Activated naive CD4-positive, alpha-beta T cell treated with Interleukin-2 at 50 U/mL for 16 hours (primary cell): Measurements from ENCODE around the gene NECTIN1.

Experiments used
- DNase-seq: peaks from one replicate; pipeline ENCODE4 v3.0.0-alpha.2; 2020

NECTIN1 gene

DNA sequence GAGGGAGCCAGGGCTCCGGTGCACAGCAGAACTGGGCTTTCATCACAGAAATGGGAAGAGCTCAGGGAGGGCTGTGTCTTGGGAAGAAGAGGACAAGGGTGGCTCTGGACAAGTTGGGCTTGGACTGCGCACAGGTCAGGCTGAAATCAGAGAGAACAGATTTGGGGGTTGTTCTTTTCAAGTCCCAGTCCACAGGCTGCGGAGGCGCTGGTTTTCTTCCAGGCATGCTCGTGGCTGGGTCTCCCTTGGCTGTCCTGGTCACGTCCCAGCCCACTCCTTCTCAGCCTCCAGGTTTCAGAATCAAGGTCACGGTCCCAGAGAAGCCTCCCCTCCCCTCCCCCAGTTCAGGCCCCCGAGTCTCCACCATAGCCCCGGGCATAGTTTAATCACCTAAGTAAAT is 17.0 kb downstream of the NECTIN1 start:
- DNase-seq: no peak

DNA sequence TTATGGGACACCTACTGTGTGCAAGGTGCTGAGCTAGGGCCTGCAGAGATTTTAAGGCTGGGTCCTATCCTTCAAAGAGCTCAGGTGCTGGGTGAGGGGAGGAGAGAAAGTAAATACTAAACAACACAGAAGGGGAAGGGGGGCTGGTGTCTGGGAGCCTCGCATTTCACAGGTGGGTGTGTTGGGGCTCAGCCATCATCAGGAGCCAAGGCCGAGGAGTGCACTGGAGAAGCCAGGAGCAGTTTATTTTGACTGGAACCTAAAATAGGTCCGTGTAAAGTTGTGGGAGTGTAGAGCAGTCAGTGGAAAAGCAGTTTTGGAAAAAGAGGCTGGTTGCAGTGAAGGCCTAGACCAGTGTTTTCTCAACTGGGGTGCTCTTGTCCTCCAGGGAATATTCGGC is 17.5 kb downstream of the NECTIN1 start:
- no peak for DNase-seq

DNA sequence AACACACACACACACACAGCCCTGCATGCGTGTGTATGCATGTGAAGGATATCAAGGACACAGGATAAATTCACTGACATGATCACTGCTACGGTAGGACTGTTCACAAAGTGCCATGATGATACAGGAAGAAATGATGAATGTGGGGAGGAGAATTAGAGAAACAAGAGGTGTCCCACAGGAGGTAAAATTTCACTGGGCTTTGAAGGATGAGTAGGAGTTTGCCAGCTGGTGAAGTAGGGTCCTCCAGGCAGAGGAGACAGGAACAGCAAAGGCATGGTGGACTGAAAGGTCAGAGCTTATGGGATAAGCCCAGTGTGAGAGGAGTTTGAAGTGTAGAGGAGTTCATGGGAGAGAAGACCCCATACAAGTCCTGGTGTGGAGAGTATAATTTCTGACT is 18.6 kb downstream of the NECTIN1 start:
- DNase-seq: no peak

DNA sequence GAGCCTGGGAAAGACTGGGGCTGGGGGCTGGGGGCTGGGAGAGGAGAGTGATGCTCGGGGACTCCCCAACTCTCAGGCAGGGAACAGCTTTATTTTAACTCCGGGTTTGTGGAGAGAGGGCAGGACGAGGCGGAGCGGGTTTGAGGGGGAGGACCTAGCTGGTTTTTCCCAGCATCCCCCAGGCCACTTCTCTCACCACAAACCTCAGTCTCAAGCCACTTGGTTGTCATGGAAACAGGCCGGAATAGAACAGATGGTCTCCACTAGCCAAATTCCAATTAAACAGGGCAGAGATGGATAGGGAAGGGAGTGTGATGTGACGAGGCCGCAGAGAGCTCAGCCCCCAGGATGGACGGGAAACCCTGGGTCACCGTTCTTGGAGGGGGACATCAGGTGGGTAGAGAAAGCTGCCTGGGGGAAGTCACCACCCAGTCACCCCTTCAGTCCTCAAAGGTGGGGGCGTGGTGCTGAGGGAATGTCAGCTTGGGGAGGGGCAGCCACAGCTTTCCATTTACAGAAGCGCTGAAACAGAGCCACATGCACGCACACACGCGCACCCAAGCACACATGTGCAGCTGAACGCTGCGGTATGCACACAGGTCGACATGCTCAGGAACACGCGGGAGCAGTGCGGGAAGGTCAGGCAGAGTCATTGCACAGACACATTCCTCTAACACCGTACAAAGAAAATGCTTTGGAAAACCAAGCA is 19.2 kb downstream of the NECTIN1 start:
- DNase-seq: no peak

DNA sequence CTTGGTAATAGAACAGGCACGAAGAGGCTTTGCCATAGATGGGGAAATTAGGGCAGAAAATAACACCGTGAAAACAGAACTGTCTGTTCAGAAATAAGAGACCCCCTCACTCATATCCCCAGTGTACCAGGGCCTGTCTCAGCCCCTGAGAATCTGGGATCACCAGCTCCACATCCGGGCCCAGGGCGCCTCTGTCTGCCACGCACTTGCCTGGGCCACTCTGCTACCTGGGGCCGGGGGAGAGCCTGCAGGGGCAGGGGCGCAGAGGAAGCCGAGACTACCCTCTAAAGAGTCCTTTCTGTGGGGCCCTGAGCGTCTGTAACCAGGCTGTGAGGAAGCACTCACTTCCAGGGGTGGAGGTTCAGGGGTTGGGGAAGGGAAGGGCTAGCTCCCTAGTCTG is 19.8 kb downstream of the NECTIN1 start:
- no peak for DNase-seq

DNA sequence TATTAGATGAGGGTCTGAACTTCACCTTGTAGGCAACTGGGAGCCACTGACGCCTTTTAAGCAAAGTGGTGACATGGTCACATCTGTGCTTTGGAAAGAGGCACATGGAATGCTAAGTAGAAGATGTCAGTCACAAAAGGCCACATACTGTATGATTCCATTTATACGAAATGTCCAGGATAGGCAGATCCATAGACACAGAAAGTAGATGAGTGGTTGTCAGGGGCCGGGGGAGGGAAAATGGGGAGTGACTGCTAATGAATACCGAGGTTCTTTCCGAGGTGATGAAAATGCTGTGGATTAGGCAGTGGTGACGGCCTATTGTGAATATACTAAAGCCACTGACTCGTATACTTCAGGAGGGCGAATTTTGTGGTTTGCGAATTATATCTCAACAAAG is 20.6 kb downstream of the NECTIN1 start:
- no peak for DNase-seq

DNA sequence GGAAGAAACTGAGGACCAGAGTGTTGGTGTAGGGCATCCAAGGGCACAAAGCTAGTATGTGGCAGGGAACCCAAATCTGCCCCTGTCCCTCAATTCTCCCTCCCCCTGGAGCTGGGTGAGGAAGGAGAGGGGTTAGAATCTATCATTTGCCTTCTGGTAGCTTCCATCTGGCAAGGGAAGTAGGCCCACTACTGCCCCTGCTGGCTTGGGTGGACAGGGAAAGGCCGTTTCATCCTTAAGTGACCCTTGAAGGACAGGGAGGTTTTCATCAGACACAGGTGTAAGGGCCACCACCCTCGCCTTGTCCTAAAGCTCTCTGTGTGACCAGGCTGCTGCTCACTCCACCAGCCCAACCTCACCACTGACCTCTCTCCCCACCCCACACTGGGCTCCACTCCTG is 22.1 kb downstream of the NECTIN1 start:
- DNase-seq: no peak

DNA sequence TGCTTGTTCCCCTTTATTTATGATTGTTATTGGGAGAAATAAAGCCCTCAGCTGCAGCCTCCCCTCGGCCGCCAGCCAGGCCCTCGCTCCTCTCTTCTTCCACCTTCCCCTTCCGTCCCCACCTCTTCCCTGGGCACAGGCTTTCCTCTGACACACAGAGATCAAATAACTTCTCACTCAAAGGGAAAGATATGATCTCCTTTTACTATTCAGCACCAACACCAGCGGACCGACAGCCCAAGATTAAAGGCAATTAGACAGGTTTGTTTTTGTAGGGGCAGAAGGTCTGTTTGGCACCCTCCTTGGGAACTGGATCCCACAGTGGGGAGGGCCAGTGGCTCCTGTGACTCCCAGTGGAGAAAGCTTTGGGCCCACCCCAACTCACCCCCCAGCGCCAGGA is 23.0 kb downstream of the NECTIN1 start:
- DNase-seq: no peak

DNA sequence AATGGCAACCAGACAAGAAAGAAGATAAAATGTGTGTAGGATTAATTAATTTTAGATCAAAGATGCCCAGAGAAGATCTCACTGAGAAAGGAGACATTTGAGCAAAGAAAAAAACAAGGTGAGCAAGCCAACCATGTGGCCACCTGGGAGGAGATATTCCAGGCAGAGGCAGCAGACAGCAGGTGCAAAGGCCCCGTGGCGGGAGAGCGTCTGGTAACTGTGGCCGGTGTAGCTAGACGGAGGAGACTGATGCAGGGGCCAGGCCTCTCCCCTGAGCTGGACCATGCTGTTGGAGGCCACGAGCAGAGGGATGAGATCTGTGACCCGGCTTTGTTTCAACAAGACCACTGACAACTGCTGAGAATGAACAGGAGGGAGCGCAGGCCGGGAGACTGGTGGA is 23.6 kb downstream of the NECTIN1 start:
- DNase-seq: no peak

DNA sequence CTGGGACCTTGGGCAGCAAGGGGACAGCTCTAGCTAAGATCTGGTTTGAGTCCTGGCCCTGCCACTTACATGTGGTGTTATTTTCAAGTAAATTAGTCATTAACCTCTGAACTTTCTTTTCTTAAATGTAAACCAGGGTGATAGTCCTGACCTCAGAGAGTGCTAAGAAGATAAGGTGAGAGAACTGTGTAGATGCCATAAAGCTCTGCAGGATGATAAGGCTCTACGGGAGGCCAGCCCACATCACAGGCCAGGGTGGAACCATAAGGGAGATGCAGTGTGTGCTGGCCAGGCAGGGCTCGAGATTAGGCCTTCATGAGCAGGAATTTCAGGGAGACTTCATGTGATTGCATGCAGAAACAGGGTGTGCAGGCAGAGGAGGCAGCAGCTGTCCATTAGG is 24.2 kb downstream of the NECTIN1 start:
- no peak for DNase-seq

DNA sequence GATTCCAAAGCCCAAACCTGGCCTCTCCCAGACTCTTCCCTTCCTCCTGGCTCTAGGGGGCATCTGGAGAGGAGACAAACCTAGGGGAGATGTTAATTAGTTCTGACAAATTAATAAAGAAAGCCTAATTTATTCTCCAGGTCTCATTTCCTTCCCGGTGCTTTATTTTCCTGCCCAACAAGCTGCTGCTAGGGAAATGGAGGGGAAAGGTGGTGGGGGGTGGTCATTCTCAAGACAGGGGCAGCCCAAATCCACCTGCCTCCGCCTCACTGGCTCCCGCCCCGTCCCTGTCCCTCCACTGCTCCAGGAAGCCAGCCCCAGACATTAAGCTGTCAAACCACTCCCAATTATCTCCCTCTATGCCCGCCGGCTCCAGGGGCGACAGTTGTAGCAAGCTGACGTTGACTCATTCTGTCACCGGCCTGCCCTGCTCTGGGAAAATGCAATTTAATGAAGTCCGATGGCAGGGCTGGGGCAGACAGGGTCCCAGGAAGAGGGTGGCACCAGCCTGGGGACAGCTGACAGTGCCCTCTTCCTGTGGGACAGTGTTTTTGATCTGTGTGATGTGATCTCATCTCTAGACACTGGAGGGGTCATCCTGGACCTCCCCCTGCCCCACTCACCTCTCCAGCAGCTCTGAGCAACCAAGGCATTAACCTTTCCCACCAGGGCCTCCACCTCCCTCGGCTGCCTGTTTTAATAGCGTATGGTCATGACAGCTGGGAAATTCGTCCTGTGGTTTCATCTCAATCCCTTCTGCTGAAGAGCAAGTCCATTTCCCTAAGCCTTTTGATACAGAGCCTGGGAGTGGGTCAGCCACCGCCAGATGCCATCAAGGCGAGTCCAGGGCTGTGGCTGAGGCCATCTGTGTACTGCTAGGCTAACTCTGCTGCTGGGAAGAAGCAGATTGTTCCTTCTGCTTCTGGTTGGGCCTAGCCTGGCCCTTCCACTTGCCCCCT is 27.1 kb downstream of the NECTIN1 start:
- DNase-seq: no peak

DNA sequence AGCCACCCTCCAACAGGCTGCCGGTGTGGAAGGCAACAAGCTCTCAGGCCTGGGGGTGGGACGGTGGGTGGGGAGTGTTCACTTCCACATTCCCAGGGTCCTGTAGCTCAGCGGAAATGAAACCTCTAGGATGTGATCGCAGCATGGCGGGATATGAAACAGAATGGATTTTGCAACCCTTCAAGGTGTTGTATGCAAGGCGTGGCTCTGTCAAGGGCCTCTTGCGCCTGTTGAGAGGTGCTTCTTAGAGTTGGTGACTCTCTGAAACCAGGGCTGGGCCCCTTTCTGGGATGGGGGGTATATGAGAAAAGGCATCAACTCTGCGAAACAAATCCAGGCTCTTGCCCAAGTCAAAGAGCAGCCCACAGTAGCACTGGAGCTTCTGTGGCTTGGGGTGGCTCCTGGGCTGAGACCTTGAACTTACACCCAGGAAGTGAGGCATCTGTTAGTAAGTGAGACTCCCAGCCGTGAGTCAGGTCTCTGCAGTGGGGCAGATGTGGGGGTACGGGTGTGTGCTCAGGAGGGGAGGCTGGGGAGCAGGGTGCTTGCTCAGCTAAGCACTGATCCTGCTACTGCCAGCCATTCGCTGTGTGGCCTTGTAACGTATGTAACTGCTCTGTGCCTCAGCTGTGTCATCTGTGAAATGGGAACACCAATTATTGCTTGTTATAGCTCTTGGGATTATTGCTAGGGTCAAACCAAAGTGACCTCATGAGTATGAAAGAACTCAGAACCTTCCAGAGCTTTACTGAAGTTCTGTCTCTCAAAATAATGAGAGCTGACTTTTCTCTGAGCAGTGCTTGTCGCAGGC is 28.3 kb downstream of the NECTIN1 start:
- DNase-seq: no peak

DNA sequence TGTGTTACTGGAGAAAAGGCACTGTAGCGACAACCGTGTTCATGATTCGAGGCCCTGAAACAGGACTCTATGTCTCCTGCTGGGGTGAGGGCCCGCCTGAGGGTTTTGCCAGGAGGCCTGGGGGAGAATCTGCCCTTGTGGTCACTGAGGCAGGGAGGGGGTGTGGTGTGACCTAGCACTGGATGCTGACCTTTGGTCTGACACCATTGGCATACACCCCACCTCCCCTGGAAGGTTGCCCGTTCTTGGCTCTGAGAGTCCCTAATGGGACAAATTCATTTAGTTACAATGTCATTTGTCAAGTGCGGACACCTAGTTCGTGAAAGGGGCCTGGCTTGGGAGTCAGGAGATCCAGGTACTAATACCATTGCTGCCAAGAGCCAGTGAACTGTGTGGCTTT is 29.0 kb downstream of the NECTIN1 start:
- DNase-seq: no peak

DNA sequence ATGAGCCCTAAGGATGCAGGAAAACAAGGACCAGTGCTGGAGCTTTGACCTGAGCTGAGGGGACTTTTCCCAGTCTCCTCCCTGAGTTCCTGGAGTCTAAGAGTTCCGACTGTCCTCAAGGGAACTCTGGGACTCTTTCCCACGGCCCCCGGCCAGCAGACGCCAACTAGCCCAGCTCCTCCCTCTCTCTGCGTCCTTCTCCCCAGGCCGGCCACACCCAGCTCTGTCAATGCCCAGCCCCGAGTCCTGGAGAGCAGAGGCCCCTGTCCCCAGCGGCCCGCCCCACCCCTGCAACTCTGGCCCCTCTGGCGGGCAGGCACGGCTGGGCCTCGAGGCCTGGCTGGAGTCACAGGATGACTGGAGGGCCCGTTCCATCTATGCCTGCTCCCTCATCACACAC is 29.8 kb downstream of the NECTIN1 start:
- DNase-seq: no peak

DNA sequence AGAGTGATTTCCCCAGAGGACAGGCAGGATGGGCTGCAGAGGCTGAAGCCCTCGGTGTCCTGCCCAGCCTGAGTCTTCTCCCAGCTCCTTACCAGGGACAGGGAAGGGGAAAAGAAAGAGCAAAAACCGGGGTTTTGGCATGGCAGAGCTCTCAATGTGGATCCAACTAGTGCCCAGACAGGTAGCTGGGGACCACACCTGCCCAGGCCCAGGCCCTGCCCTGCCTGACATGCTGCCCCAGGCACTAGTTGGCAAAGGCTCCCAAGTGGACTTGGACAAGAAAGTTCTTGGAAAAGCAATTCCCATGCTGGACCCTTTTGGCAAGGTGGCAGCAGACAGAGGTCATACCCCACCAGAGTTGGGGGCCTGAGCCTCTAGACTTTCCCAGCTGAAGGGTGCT is 31.1 kb downstream of the NECTIN1 start:
- DNase-seq: no peak

DNA sequence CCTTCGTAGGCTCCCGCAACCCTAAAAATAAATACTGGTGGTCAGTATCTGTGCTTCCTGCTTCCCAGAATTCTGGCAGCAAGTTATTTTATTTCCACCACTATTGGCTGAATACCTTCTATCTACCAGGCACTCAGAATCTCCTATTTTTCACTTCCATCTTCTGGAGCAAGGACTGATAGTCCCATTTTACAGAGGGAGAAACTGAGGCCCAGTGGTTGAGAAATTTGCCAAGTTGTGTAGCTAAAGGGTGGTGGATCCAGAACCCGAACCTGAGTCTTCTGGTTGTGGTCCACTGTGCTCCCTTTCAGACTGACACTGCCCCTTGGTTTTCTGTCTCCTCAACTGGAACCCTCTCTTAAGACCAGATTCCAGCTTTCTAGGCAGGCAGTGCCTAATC is 31.6 kb downstream of the NECTIN1 start:
- DNase-seq: no peak

DNA sequence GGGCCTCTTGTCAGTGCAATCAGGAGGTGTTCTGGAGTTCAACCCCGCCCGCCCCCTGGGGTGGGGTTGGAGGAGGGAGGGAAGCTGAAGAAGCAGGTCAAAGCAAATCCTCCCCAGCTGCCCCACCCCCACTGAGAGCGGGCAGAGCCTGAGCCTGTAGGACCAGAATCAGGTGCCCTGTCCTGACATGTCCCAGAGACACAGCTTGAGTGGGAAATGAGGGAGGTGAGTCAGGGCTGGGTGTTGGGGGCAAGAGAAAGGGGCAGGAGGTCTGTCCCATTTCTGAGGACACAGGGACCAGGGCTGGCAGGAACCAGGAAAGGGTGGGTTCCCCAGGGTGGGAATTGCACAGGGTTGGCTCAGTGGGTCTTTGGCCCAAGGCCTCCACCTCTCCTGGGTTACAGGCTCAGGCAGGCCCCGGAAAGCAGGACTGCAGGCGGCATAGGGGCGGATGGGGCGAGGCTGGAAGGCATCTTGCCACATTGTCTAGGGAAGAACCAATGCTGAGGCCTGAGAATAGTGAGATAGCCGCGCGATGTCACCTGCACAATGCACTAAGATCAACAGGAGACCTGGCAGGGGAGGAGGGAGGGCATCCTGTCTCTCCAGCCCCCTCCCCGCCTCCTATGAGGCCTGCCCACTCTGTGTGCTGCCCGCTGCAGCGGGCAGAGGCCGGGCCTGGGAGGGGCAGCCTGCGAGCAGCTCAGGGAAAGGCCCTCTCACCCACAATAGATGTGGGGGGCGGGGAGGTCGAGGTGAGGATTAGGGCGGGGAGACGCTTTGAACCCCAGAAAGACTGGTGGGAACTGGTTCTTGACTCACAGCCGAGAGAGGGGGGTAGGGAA is 32.4 kb downstream of the NECTIN1 start:
- DNase-seq: no peak

DNA sequence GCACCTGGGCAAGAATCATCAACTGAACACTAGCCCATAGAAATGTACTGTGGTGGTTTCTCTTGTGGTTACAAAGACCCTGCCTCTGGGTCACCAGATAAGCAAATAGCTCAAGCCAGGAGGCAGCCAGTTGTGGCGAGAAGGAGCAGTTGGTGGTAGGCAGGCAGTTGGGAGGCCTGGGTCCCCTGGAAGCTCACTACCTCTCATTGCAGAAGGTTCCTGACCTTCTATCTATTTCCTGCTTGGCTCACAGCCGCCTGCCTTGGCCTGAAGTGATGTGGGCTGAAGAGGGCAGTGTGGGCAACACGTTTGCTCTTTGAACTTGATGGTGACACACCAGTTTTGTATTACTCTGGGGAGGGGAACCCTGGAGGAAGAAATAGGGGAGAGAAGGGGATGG is 34.7 kb downstream of the NECTIN1 start:
- no peak for DNase-seq

DNA sequence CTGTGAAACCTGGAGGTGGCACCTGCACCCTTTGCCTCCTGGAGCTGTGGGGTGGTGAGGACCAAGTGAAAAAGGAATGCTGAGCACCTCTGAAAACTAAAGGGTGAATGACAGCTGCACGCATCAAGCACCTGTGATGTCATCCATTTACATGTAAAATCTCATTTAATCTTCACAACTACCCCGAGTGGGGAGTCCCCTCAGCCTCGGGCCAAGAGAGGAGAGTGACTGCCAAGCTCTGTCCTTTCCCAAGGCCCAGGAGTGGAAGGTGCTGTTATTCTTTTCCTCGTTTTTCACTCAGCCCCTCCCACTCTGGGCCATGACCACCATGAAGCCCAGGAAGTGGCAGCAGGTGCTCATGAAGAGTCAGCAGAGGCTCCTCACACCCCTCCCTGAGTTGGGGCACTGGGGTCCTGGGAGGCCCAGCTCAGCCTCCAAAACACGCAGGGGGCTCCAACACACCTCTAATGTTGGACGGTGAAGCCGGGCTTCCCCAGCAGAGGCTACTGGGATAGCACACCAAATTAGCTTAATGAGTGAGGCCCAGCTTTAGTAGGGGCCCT is 35.7 kb downstream of the NECTIN1 start:
- no peak for DNase-seq

DNA sequence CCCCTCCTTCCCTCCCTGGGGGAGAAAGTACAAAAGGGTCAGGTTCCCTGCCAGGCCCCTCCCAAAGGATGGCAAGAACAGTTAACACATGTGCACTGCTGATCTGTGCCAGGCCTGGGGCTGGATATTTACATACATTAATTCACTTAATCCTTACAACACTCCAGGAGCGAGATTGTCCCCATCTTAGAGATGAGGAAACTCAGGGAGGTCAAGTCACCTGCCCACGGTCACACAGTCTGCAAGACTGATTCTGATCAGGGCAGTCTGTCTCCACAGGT is 36.5 kb downstream of the NECTIN1 start:
- no peak for DNase-seq

DNA sequence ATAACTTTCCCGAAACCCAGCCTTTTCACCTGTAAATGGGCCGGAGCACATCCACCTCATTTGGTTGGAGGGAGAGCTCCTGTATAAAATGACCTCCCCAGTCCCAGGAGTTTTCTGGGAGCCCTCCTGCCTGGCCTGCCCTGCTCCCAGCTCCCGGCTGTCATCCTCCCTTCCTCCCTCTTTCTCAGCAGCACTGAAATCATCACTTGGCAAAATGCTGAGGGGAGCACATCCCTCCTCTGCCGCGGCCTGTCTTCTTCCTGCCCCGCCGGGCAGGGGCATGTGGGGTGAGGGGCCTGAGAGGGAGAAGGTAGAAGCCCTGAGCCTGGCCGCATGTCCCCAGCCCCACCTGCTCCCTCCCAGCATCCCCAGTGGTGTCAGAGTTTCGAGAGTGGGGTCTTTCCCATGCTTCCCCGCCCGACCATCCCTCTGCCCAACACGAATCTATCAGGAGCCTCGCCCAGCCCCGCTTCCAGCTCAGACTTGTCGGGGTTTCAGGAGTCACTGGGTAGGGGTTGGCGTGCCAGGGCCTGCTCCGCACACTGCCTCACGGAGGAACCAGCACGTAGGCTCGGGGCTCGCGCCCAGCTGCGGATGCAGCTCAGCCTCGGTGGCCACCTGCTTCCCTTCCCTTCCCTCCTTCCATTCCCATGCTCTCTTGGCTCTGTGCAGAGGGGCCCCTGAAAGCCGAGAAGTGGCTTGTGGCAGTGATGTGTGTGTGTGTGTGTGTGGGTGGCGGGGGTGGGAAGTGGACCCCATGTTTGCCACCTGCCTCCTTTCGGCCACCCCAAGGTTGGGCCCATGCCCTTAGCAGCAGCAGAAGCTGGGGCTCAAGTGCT is 37.1 kb downstream of the NECTIN1 start:
- DNase-seq: no peak
